ENCODE data around the gene WDFY4.

WDFY4 gene

DNA sequence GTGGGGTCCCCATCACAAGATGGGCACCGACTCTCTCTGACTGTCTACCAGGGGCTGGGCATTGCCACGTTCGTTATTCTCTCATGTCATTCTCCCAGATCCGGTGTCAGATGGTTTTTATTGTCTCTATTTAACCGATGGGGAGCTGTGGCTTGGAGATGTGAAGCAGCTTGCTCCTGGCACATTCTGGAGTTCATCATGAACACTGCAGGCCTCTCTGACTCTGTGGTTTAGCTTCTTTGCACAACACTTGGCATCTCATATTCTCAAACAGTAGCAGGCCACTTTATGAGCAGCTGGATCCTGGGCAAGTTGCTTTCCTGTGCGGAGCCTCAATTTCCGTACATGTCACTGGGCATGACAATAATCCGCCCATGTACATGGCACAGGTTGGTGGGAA lies 135.1 kb downstream of the WDFY4 start:
- no peak for DNase-seq

DNA sequence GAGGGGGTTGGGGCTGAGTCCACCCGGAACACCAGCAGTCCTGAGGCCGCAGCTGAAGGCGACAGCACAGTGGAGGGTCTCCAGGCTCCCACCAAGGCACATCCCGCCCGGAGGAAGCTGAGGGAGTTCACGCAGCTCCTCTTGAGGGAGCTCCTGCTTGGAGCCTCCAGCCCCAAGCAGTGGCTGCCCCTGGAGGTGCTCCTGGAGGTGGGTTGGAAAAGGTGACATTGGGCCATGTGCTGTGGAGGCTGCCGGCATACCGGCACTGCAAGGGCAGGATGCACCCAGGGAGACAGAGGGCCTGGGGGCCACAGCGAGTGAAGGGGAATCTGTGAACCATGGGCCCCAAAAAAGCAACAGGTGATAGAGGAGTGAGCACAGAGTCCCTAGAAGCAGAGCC lies 135.6 kb downstream of the WDFY4 start:
- DNase-seq: no peak

DNA sequence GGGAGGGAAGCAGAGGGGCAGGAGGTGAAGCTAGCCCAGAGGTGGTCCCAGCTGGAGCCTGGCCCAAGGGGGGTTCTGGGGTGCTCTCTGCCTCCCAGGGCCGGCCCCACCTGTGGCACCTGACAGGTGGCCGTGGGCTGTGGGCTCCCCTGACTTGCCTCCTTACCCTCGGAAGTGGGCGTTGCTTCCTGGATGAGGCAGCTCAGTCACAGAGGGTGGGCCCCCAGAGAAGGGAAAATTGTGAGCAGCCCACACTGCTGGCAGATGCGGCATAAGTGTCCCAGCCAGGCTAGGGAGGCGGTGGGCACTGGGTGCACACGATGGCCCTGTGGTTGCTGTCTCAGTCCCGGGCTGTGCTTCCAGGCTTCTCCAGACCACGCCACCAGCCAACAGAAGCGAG lies 136.0 kb downstream of the WDFY4 start:
- DNase-seq: no peak

DNA sequence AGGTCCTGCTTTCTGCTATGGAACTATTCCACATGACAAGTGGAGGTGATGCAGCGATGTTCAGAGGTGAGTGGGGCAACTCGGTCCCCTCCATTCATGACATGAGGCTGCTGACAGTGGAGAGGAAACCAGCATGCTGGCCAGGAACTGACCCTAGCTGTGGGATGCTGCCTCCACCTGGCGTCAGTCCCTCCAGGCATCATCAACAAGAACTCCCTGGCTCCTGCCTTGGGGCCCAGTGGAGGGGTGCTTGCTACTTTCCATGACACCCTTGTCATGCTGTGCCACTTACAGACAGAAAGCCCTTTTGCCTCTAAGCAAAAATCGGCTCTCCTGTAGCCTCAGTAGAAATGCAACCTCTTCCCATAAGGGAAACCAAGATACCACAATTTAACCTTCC lies 136.4 kb downstream of the WDFY4 start:
- DNase-seq: no peak

- DNase-seq: no peak
These were observed 137.0 kb downstream of the WDFY4 start for GRCh38 chr10:48821692-48822091.

DNA sequence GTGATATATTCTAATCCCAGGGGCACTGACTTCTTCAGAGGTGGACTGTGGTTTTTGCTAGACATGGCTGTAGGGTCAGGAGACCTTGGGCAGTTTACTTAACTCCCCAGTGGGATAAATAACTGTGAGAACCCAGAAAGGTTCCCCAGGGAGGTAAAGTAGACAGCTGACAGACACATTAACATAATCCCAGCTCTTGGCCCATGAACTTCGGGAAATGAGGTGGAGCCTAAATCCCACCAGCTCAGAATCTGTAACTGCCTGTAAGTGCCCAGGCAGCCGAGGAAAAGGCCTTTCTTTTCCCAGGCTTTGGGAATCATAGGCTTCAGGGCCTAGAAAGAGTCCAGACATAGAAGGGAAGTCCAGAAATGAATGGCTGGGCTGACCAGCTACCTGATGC lies 149.0 kb downstream of the WDFY4 start:
- DNase-seq: no peak

- no peak for DNase-seq
These were observed 149.7 kb downstream of the WDFY4 start for GRCh38 chr10:48834189-48834965.

GRCh38 chr10:48835781-48836180 lies 151.1 kb downstream of the WDFY4 start:
- DNase-seq: no peak

- no peak for DNase-seq
These were observed 151.9 kb downstream of the WDFY4 start for GRCh38 chr10:48836605-48837004.

DNA sequence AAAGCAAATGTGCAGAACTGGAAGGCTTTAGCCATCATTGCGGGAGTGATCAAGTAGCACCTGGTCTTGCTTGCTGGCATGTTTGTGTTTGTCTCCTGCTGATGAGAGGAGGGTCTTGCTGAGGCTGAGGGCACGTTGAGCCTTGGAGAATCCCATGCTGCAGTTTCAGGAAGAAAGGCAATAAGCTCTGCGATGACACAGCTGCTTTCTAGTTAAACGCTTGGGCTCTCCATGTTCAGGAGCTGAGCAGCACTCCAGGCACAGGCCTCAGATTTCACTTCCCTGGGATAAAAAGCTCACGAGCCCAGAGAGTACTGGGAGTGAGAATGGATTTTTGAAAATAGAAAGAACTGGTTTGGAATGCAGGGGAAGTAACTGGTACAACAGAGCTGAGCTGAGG lies 154.2 kb downstream of the WDFY4 start:
- DNase-seq: no peak

- DNase-seq: no peak
These were observed 155.4 kb downstream of the WDFY4 start for GRCh38 chr10:48839809-48840679.

DNA sequence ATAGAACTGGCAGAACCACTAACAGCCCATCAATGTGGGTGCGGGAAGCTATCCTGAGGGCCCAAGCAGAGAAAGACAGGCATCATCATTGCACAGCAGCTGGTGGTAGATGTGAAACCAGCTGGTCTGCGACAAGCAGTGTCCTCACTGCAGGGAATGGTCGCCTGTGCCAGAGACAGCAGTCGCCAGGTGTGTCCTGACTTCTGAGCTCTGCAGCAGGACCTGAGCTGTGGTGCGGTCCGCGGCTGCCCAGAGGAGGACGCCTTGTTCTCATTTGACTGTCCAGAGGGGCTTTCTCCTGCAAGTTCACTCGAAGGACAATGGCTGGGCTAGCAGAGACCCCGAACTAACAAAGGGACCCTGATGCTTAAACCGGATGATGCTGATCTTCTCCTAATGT lies 157.6 kb downstream of the WDFY4 start:
- DNase-seq: no peak

- no peak for DNase-seq
These were observed 158.5 kb downstream of the WDFY4 start for GRCh38 chr10:48843198-48843597.

DNA sequence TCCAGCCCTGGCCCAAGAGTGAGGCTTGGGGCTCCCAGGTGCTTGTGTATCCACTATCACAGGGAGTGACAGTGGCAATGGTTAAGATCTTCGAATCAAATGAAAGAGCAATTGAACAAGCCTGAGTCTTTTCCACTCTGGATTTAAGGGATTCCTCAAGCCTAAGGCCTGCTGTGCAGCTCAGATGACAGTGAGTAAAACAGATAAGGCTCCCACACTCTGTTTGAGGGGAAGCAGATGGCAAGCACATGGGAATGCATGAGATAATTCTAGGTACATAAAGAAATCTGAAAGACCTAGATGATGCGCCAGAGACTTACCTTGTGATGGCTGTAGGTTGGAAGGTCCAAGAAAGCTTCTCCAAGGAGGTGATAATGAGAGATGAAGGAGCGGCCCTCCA lies 159.9 kb downstream of the WDFY4 start:
- no peak for DNase-seq

DNA sequence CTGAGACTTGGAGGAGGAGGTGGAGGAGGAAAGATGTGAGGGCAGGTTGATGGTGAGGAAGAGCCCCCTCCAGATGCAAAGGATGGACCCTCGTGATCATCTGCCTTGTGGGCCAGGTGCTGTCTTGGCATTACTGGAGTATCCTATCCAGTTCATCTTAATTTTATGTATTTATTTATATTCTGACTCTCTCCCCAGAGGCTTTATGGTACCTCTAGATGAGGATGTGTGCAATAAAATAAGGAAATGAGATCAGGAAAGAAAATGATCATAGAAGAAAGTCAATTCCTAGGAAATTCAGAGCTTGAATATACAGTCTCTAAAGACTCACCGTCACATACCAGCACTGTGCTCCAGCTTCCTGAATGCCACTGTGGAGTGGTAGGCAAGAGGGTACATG lies 160.8 kb downstream of the WDFY4 start:
- no peak for DNase-seq

DNA sequence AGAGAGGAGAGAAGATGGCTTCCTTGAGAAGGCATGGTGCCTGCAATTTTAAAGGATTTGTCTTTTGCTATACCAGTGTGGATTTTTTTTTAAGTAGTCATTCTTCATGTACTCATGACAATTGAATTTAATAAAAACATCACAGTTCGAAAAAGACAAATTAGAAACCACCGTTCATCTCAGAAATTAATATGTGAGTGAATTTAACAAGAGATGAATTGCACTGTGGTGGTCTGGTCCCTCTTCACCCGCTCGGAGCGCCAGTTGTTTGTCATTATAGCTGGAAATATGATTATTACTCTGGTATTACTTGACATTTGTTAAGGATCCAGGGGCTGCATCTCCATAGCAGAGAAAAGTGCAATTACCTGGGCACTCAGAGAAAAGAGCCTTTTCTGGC lies 163.0 kb downstream of the WDFY4 start:
- no peak for DNase-seq

DNA sequence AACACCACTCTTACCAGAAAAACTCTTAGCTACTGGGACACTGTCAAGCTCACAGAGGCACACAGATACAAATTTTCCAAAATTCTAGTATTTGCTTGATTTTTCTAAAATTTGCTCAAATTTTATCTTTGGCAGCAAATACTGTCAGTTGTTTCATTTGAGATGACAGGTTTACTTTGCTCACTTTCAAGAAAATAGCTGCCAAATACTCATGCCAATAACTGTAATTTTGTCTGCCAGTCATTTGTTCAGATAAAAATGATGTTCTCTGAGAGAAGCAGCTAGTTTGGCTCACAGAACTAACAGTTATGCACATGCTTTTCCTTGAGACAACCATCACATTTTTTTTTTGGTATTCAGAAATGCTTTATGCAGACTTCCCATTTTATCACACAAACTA lies 172.2 kb downstream of the WDFY4 start:
- no peak for DNase-seq

DNA sequence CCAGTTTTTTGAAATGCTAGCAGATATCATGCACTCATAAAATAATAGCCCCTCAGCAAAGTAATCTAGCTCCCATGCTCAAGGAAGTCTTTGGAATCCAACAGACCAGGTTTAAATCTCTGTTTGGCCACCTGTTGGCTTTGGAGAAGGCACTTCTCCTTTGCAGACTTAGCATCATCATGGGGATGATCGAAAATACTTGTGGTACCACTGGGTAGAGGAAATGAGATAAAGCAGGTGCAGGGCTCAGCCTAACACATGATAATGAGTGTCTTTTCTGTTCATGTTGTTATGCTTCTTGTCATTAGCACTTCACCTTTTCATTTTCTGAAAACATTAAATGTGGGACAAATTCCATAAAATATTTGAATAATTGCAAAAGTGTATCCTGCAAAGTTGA lies 187.6 kb downstream of the WDFY4 start:
- no peak for DNase-seq

- no peak for DNase-seq
These were observed 193.4 kb downstream of the WDFY4 start for GRCh38 chr10:48878091-48878490.

GRCh38 chr10:48879451-48879850 lies 194.8 kb downstream of the WDFY4 start:
- no peak for DNase-seq

DNA sequence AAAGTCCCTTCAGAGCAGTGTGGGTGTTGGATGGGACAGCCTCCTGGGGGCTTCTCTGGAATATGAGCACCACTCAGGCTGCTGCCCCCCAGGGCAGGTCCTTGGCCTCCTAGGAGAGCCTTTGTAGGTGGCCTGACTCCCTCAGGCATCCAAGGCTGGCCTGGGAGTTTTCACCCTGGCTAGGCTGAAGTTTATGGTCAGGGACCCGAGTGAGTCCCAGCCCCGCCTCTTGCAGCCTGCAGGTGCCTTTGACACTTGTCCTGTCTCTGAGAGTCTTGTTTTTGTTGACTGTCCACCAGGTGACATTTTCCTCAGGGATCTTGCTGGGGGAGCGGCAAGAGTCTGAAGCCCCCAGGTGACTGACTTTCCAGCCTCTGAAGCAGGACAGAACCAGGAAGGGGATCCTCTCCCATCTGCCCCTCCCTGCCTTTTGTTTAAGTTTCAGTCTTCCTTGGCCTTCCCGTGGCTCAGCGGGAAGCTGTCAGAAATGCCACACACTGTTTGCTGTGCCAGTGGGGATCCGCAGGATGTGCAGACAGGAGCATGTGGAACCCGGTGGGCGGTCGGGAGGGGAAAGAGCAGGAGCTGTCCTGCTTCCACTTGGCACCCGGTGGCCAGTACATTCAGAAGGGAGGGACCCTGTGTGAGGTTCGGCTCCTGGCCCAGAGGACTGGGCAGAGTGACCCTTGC lies 195.5 kb downstream of the WDFY4 start:
- no peak for DNase-seq

DNA sequence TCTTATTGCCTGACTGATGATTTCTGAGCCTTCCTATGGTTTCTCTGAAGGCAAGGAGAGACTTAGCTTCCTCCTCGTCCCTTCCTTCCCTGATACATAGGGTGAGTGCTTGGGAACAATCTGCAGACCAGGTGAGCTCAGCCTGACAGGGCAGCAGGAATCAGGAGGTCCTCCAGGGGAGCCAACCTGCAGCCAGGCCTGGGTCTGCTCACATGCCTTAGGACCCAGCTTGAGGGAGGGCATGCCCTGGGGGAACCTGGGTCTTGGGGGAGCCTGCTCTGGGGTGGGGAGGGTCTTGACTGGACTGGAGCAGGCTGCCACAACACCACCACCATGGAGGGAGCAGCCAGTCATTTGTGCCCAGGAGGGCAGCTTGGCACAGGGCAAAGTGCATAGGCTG lies 197.3 kb downstream of the WDFY4 start:
- no peak for DNase-seq

GRCh38 chr10:48882881-48883280 lies 198.2 kb downstream of the WDFY4 start:
- no peak for DNase-seq

DNA sequence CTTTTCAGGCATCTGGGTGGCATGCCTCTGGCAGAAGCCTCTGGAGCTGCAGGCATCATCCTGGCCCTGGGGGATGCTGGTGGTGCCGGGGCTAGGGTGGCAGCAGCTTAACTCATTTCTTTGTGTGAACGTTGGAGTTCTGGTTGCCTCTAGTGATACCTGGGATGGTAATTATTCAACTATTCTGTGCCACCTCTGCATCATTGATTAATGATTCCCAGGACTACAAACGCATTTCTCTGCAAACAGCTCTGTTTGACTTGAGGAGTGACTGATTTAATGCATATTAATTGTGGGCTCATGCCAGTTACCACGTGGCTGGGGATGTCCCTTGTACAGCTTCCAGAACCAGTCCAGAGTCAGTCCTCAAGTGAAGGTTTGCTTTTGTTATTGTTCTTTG lies 199.0 kb downstream of the WDFY4 start:
- no peak for DNase-seq
